GM12892 (cell line): ENCODE results near the gene EVX1. TPM values are rescaled to one million over a fixed set of nuclear protein-coding genes. Genes with fewer than 3 reads are reported as not detected.

Source experiments
- DNase-seq: peaks from one replicate; pipeline ENCODE4 v3.0.0; 2011; ENCODE audit not compliant: insufficient read length
- FAIRE-seq: peaks from 2 replicates; lab custom pipeline; 2011; peaks lifted over from hg19 to GRCh38; lab: Jason Lieb, UNC
- POLR2A ChIP-seq: IDR thresholded peaks from 2 replicates; pipeline ENCODE4 v1.6.1; 2011; ENCODE audit warnings: low read depth, low read length, control low read depth
- POLR2AphosphoS5 ChIP-seq: IDR thresholded peaks from 2 replicates; pipeline ENCODE4 v1.6.1; 2011; ENCODE audit warnings: low read depth, low read length, control low read depth
- TAF1 ChIP-seq: IDR thresholded peaks from 2 replicates; pipeline ENCODE4 v1.6.1; 2011; ENCODE audit warnings: low read depth, mild to moderate bottlenecking, control low read depth, low read length, borderline replicate concordance
- polyA plus RNA-seq: library from polyadenylated mRNA; unstranded; fragments of >200 nt; gene quantifications from one replicate; pipeline ENCODE4 v1.2.1, GENCODE V29; 2012; ENCODE audit warnings: missing spikeins, inconsistent platforms; ENCODE audit not compliant: missing spikeins

Gene EVX1
- polyA plus RNA-seq, result not detected

DNA sequence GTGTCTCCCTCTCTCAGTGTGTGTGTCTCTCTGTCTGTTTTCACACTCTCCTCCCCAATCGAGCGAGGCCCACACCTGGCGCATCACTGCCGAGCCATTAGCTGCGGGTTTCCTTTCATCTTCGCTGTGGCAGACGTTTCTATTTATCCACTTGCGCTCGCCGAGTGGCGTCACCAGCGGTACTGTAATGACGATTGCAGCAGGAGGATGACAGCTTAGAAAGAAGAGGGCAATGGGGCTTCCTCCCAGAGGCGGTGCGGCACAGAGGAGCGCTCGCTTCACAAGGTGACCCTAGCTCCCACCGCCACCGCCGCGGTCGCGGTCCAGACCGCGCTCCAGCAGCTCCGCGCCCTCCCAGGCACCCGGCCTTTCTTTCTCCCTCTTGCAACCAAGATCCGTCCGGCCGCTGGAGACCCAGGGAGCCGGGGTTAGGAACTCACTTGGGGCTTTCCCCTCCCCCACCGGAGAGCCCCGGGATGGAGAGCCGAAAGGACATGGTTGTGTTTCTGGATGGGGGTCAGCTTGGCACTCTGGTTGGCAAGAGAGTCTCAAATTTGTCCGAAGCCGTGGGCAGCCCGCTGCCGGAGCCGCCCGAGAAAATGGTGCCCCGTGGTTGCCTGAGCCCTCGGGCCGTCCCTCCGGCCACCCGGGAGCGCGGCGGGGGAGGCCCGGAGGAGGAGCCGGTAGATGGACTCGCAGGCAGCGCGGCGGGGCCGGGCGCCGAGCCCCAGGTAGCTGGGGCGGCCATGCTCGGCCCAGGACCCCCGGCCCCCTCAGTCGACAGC is at the start of gene EVX1:
TSS of gene EVX1 (plus strand) at position 248 of the 785 bp plus-strand sequence. CDS start at position 477, 229 bp downstream.
- FAIRE-seq (no peak), DNase-seq (no peak)
- TF ChIP-seq TAF1, result no peak
- no peak for TF ChIP-seq POLR2AphosphoS5
- no peak for TF ChIP-seq POLR2A

DNA sequence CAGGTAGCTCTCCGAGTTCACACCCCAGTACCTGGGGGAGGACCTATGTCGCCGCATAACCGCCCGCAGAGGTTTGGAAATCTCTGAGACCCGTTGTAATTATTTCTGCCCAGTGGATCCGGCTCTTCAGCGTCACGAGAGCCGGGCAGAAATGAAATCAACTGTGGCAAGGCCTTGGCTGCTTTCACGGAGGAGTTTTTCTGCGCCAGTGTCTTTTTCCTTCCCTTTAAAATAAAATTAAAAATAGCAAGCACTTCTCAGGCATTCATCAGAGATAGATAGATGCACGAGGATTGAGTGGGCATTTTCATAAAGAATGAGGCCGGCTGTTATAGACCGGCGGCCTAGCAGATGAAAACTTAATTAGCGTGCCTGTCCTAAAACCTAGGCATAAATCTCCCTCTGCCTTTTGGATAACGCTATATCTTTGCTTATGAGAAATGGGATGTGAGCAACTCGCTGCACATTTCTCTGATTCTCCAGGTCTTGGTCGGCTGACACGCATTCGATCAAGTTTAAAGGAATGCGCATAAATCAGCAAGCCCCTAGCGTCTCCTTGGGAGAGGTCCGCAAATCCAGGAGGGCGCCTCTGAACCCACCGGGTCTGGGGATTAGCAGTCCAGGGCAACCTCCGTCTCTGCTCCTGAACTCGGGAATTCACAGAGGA is 49.1 kb upstream of the EVX1 start:
- DNase-seq (no peak), FAIRE-seq (no peak)
- no peak for TF ChIP-seq POLR2AphosphoS5
- no peak for TF ChIP-seq POLR2A
- no peak for TF ChIP-seq TAF1

DNA sequence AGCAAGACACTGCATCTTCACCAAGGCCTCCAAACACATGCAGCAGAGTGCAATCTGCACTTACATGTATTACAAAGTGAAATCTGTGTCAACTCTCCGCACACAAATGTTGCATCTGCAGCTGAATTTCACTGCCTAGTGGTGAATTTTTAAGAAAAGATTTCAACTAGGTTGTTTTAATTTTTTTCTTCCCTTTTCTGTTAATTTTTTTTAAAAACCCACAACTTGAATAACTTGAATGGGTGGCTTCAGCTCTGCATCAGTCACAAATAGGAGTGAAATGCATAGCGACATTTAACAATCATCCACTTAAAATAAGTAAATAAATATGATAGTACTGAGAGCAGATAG is 48.6 kb upstream of the EVX1 start:
- TF ChIP-seq POLR2A (no peak), TAF1 (no peak), POLR2AphosphoS5 (no peak)
- DNase-seq (no peak), FAIRE-seq (no peak)

DNA sequence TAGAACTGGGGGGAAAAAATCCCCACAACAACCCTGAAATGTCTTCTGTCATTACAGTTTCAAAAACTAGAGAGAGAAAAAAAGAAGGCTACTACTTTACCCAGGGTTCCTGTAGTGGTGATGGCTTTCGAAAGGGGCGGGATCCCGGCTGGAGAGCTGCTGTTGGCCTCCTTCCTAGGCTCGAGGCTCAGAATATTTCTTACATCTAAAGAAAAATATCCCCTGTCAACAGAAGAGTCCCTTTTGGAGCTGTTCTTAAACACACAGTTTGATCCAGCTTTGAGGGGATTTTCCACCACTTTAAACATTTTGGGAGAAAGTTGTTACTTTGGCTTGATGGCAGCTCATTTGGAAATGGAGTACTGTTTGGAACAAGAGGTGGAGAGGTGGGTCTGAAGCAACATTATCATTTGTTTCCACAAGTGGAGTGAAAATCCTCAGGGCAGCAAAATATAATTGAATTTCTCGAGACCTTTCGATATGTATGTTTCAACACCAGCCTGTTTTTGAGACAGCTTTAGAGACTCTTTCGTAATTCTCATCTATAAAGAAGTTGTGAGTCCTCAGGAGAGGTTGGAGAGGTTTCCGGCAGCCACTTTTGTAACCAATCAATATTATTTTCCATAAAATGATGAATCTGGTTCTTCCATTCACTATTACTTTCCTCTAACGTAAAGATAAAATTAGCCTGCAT is 47.8 kb upstream of the EVX1 start:
- TF ChIP-seq TAF1 (no peak), POLR2AphosphoS5 (no peak), POLR2A (no peak)
- DNase-seq, result no peak
- no peak for FAIRE-seq

DNA sequence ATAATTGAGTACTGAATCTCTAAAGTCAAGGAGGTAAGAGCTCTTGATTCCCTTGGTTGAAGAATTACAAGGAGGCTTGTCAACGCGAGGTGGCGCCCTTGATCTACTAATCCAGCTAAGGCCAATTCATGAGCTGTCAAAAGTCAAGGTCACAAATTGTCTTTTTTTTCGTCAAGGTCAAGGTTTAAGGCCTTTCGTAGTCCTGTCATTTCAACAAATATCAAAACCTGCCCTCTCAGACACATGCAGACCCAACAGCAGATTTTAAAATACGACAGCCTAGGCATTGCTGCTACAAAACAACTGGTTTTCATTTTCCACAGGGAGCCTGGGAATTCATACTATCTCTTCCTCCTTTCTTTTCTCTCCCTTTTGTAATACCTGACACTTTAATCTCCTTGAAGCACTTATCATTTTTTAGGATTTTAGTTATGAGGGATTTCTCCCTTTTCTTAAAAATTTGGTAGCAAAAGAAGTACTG is 46.3 kb upstream of the EVX1 start:
- no peak for DNase-seq

DNA sequence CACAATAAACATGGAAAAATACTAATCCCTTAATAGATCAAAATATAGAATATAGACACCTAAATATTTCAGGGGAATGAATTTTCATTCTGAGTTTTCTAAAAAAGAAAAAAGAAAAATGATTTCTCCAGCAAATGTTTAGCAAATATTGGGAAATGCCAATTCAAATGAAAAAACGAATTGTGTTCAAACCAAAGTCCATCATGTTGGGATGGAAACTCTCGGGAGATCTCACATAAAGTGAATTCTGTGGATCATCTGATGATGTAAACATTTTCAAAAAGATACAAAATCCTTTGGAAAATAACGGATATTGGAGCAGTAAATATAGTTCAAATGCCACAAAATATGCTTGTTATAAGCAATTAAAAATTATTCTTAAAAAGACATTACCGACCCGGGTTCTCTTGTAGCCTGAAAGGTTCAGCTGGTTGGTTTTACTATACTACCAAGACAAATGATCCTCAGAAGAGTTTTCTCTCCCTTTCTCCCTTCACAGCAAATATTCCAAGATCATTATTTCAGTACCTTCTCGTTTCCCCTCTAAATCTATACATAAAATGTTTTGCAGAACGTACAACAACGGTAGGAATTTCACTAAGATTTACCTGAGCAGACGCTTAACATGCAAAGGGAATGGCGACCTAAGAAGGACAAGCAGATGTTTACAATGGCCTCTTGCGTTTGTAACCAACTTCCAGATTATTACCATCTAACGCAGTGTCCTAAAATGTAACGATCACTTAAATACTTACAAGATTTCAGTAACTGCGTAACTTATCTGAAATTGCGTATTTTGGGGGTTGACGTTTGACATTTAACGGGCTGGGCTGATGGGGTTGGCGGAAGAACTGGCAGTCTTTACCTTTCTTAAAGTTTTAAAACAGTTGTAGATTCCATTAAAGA is 45.2 kb upstream of the EVX1 start:
- FAIRE-seq (no peak), DNase-seq (no peak)
- TF ChIP-seq POLR2A (no peak), POLR2AphosphoS5 (no peak), TAF1 (no peak)

More for the DNA sequence above, 46.3 kb upstream of the EVX1 start:
- peak; percentile 92 for FAIRE-seq
- TF ChIP-seq POLR2A (no peak), TAF1 (no peak), POLR2AphosphoS5 (no peak)

DNA sequence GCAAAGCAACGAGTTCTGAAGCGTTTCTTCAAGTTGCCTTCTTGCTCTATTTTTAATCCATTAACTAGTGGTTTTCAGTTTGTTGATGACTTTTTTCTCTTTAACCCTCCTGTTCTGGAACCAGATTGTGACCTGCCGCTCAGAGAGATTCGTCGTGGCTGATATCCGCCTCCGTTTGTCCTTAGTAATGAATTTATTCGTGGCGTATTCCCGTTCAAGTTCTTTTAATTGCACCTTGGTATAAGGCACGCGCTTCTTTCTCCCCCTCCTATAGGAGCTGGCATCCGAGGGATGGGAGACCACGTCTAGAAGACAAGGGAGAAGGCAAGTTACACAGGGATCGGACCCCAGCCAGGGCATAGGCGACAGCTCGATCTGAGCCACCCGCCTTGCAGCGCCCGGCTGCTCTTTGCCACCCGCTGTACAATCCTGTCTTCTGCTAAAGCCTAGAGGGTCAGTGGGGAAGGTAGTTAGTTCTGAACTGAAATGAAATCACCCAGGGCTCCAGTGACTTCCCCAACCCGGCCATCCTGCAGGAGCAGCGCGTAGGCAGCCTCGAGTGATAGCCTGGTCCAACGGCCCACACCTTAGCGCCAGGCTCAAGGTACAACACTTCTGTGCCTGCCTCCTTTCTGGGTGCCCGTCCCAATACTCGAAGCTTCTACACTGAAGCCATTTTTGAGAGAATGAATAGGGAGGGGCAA is 44.3 kb upstream of the EVX1 start:
- DNase-seq (no peak), FAIRE-seq (no peak)
- TF ChIP-seq TAF1 (no peak), POLR2AphosphoS5 (no peak), POLR2A (no peak)

DNA sequence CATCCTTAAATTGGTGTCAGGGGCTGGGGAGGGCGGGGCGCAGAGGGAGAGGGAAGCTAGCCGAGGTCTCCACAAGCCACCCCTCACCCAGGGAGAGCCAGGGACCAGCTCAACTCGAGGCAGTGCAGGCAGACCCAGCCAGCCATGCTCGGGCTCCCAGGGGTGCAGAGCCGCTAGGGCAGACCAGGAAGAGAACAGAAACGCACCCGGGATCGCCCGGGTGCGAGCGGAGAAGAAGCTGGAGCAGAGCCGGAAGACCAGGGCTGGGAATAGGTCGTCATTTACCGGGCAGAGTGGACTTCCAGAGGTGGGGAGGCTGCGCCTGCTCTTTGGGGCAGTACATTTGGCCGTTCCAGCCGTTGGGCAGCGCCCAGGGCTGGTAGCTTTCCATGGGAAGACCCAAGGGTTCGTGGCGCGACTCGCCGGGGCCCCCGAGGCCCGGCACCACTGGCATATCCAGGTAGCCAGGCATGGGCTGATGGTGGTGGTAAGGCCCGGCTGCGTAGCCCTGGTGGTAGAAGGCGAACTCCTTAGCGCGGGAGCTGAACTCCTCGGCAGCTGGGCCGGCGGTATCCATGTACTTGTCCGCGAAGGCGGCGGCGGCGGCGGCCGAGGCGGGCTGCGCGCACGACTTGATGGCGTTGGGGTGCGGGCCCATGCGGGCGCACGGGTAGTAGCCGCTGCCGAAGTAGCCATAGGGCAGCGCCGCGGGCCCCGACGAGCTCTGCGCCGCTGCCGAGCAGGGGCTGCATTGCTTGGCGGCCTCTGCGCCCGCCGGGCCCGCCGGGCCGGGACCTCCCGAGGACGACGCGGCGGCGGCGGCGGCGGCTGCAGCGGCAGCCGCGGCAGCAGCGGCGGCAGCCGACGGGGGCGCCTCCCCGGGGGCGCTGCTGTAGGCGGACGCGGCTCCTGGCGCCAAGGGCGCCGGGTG is 43.5 kb upstream of the EVX1 start:
- DNase-seq, result no peak
- no peak for TF ChIP-seq POLR2AphosphoS5
- no peak for TF ChIP-seq POLR2A
- no peak for TF ChIP-seq TAF1
- FAIRE-seq, result no peak

DNA sequence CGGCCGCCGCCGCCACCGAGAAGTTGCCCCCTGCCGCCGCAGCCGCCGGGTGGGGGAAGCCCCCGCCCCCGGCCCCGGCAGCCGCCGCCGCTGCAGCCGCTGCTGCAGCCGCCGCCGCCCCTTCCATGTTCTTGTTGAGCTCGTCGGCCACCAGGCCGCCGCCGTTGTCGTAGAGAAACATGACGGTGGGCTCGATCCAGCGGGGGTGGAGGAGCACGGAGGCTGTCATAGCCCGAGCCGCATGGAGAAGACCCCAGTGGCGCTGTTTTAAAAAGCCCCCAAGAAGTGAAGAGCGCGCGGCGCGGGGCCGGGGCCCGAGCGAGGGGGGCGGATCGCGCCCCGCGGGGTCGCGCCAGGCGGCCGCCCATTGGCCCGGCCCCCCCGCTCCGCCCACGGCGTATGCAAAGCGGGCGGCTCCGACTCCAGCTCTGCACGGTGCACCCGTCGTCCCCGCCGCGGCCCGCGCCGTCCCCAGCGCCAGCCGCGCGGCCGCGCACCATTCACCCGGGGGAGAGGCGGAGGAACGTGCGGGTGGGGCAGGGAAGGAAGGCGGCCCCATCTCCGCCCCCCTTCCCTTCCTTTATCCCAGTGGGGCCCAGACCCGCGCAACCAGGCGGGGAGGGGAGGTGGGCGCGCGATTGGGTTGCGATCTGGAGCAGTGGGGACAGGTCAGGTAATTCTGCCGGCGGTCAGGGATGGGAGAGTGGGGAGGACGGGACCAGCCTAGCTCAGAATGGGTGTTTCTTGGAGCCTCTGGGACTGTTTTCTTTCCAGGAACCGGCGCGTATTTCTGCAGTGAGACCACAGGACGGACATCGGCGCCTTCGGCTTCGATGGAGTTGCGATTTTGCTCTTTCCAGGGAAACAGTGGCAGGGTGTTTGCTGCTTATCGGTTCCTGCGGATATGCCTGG is 42.5 kb upstream of the EVX1 start, which contains the start of gene HOXA13:
TSS of gene HOXA13 (minus strand) at position 243 of the 912 bp plus-strand sequence. CDS start at position 229, 14 bp downstream.
- DNase-seq (no peak), FAIRE-seq (no peak)
- TF ChIP-seq POLR2A, result no peak
- no peak for TF ChIP-seq POLR2AphosphoS5
